ENCODE results near the gene MAT2B. TPM values are rescaled to one million over a fixed set of nuclear protein-coding genes. Genes with fewer than 3 reads are reported as not detected.

The MAT2B gene
- total RNA-seq = 10 to 100 TPM; 23.7 to 52.9 (median 28.9) TPM

- Histone ChIP-seq H3K27ac (peak within 1 kb of the TSS; percentile 92 to 98 (median 96)), H3K4me3 (peak within 1 kb of the TSS; percentile 51 to 96 (median 70)), H3K9me3 (no peaks in the 10 kb centered on the region), H3K4me1 (peaks cover 0 to 60% (median 31%) of the 10 kb centered on the region in 4 donors), H3K36me3 (no peaks in the 10 kb centered on the region), H3K27me3 (no peaks in the 10 kb centered on the region)
- peak; percentile 90 to 93 for DNase-seq (ENCODE audit: low spot score in 2 of 2)
- 0% methylated on average over 40 to 55 of the region's 64 CpGs for WGBS, 2 donors
- TF ChIP-seq, protein P1, sequence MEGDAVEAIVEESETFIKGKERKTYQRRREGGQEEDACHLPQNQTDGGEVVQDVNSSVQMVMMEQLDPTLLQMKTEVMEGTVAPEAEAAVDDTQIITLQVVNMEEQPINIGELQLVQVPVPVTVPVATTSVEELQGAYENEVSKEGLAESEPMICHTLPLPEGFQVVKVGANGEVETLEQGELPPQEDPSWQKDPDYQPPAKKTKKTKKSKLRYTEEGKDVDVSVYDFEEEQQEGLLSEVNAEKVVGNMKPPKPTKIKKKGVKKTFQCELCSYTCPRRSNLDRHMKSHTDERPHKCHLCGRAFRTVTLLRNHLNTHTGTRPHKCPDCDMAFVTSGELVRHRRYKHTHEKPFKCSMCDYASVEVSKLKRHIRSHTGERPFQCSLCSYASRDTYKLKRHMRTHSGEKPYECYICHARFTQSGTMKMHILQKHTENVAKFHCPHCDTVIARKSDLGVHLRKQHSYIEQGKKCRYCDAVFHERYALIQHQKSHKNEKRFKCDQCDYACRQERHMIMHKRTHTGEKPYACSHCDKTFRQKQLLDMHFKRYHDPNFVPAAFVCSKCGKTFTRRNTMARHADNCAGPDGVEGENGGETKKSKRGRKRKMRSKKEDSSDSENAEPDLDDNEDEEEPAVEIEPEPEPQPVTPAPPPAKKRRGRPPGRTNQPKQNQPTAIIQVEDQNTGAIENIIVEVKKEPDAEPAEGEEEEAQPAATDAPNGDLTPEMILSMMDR (IDR thresholded peaks at IDR 0.05) = peak; percentile 42 to 64 (median 46)
- TF ChIP-seq POLR2A (IDR thresholded peaks at IDR 0.05) = peak; percentile 74 to 90
- peak in 1 of 2 donors; percentile 98 for TF ChIP-seq EP300 (IDR thresholded peaks at IDR 0.05)
These were observed at the start of gene MAT2B for GRCh38 chr5:163505368-163506094. MAT2B (plus strand) TSS chr5:163505619; CDS start chr5:163505687, 68 bp downstream.

DNA sequence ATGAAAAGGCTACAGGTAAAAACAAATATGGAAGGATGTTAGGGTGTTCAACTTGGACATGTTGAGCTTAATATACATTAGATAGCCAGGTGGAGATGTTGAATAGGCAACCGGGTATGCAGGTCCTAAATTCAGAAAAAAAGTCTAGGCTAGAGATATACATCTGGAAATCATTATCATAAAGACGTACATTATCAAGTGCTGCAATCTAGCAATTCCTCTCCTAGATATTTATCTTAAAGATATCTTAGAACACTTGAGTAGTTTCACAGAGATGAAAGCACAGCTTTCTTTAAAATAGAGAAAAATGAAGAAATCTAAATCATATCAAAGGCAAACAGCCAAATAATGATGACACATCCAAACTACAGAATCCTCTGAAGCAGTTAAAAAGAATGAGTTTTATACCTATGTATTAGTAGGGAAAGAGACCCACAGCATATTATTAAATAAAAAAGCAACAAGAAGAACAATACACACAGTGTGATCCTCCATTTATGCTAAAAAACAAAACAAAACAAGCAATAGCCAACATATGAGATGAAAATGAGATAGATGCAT is 49.3 kb upstream of the MAT2B start:
- Histone ChIP-seq H3K4me1 (peaks cover 0 to 35% (median 9%) of the 10 kb centered on the region in 4 donors), H3K9me3 (no peaks in the 10 kb centered on the region), H3K36me3 (peaks cover 0 to 52% (median 0%) of the 10 kb centered on the region in 3 donors), H3K4me3 (no peak overlapping the region), H3K27me3 (no peaks in the 10 kb centered on the region), H3K27ac (no peak overlapping the region)
- no peak for DNase-seq (ENCODE audit: low spot score in 2 of 2)
- TF ChIP-seq, protein P1 (IDR thresholded peaks at IDR 0.05) = no peak
- TF ChIP-seq POLR2A (IDR thresholded peaks at IDR 0.05) = no peak
- no peak for TF ChIP-seq EP300 (IDR thresholded peaks at IDR 0.05)
- WGBS, 2 donors = 66 to 73% methylated on average over 2 of the region's 2 CpGs

DNA sequence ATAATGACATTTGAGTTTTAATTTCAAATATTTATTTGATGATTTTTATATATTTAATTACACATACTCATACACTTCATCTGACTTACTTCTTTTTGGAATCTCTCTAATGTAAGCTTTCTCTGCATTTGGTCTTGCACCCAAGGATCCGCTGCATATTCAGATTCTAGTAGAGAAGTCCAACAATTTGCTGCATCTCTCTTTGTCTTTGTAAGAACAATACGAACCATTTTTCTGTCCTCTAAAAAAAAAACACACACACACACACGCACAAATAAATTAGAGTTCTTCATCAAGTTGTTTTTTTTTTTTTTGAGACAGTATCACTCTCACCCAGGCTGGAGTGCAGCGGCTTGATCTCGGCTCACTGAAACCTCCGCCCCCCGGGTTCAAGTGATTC is 48.6 kb upstream of the MAT2B start:
- Histone ChIP-seq H3K27me3 (no peaks in the 10 kb centered on the region), H3K4me3 (no peak overlapping the region), H3K9me3 (no peaks in the 10 kb centered on the region), H3K36me3 (peaks cover 0 to 45% (median 0%) of the 10 kb centered on the region in 3 donors), H3K27ac (no peak overlapping the region), H3K4me1 (peaks cover 0 to 42% (median 11%) of the 10 kb centered on the region in 4 donors)
- TF ChIP-seq EP300 (IDR thresholded peaks at IDR 0.05) (no peak), POLR2A (IDR thresholded peaks at IDR 0.05) (no peak)
- TF ChIP-seq, protein P1 (IDR thresholded peaks at IDR 0.05) = no peak
- DNase-seq (ENCODE audit: low spot score in 2 of 2) = no peak
- WGBS, 2 donors = 84 to 88% methylated on average over 7 of the region's 7 CpGs

- H3K27ac ChIP-seq = peak overlapping the region; percentile 86 to 99 (median 94)
- H3K4me1 ChIP-seq = peaks cover 0 to 38% (median 11%) of the 10 kb centered on the region in 4 donors
- no peak for DNase-seq (ENCODE audit: low spot score in 2 of 2)
- peaks cover 0 to 25% (median 0%) of the 10 kb centered on the region in 3 donors for H3K36me3 ChIP-seq
- 41 to 44% methylated on average over 6 of the region's 6 CpGs for WGBS, 2 donors
- no peaks in the 10 kb centered on the region for H3K9me3 ChIP-seq
- peak overlapping the region; percentile 59 to 85 (median 82) for H3K4me3 ChIP-seq
- no peaks in the 10 kb centered on the region for H3K27me3 ChIP-seq
- TF ChIP-seq, protein P1 (IDR thresholded peaks at IDR 0.05) = no peak
- no peak for TF ChIP-seq POLR2A (IDR thresholded peaks at IDR 0.05)
These were observed 46.5 kb upstream of the MAT2B start for GRCh38 chr5:163458778-163459385.

DNA sequence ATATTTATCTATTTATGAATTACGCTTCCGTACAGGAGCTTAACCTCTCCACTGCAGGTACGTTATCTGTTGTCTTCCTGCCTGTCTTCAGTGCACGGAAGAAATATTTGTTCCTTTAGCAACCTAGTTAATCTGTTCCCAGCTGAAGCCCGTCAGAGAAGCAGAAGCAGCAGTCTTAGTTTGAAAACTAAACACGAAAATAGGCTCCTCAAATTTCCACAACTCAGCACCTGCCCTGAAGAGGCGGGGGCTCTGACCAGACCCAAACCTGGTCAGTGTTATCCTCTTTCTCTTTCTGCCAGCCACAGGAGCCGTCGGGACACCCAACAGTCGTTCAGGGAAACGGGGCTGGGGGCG is 46.0 kb upstream of the MAT2B start:
- WGBS, 2 donors = 0% methylated on average over 12 of the region's 12 CpGs
- H3K4me1 ChIP-seq = peaks cover 0 to 38% (median 11%) of the 10 kb centered on the region in 4 donors
- H3K27me3 ChIP-seq = no peaks in the 10 kb centered on the region
- no peak for DNase-seq (ENCODE audit: low spot score in 2 of 2)
- TF ChIP-seq POLR2A (IDR thresholded peaks at IDR 0.05) (no peak), EP300 (IDR thresholded peaks at IDR 0.05) (no peak)
- TF ChIP-seq, protein P1 (IDR thresholded peaks at IDR 0.05) = no peak
- peak overlapping the region; percentile 59 to 85 (median 82) for H3K4me3 ChIP-seq
- peak overlapping the region; percentile 86 to 99 (median 94) for H3K27ac ChIP-seq
- H3K36me3 ChIP-seq = peaks cover 0 to 20% (median 0%) of the 10 kb centered on the region in 3 donors
- no peaks in the 10 kb centered on the region for H3K9me3 ChIP-seq

Data from tibial nerve (tissue), 4 donors.